Astrocyte (in vitro differentiated cells and primary cell): ENCODE measurements around the gene OR5K2. TPM values are rescaled to one million over a fixed set of nuclear protein-coding genes. Genes with fewer than 3 reads are reported as not detected.

Source experiments
- DNase-seq: peaks from one replicate; pipeline ENCODE4 v3.0.0-alpha.2; 2010; ENCODE audit warnings: low read depth
- FAIRE-seq: peaks from 2 replicates; lab custom pipeline; 2011; peaks lifted over from hg19 to GRCh38; lab: Jason Lieb, UNC
- H2AFZ ChIP-seq: 2 replicates; pipeline ENCODE4 v1.6.0; 2012; ENCODE audit warnings: low read depth, low read length, inconsistent platforms
- H3K27ac ChIP-seq: 2 replicates; pipeline ENCODE4 v1.5.1; 2011; ENCODE audit warnings: low read depth, low read length, inconsistent platforms
- H3K27me3 ChIP-seq: 2 replicates; pipeline ENCODE4 v1.6.0; 2011; ENCODE audit warnings: low read length, inconsistent platforms; ENCODE audit not compliant: insufficient read depth
- H3K36me3 ChIP-seq: 2 replicates; pipeline ENCODE4 v1.5.1; 2011; ENCODE audit warnings: low read length, inconsistent platforms; ENCODE audit not compliant: insufficient read depth
- H3K4me1 ChIP-seq: 2 replicates; pipeline ENCODE4 v1.5.1; 2011; ENCODE audit warnings: low read length, inconsistent platforms; ENCODE audit not compliant: insufficient read depth
- H3K4me2 ChIP-seq: 2 replicates; pipeline ENCODE4 v1.6.0; 2012; ENCODE audit warnings: low read length, inconsistent platforms
- H3K4me3 ChIP-seq: 2 replicates; pipeline ENCODE4 v1.5.1; 2011; ENCODE audit warnings: low read depth, mild to moderate bottlenecking, low read length, inconsistent platforms; ENCODE audit not compliant: insufficient read depth
- H3K79me2 ChIP-seq: 2 replicates; pipeline ENCODE4 v1.6.0; 2012; ENCODE audit warnings: mild to moderate bottlenecking, low read length, inconsistent platforms; ENCODE audit not compliant: insufficient read depth
- H3K9ac ChIP-seq: 2 replicates; pipeline ENCODE4 v1.6.0; 2012; ENCODE audit warnings: mild to moderate bottlenecking, low read length, inconsistent platforms
- H3K9me3 ChIP-seq: 2 replicates; pipeline ENCODE4 v1.5.1; 2012; ENCODE audit warnings: low read depth, mild to moderate bottlenecking, low read length, inconsistent platforms; ENCODE audit not compliant: insufficient read depth
- H4K20me1 ChIP-seq: 2 replicates; pipeline ENCODE4 v1.6.0; 2012; ENCODE audit warnings: low read length, inconsistent platforms; ENCODE audit not compliant: insufficient read depth
- H3K27ac Mint-ChIP-seq: one replicate; pipeline ENCODE4 v1.8.0; 2021; ENCODE audit warnings: mild to moderate bottlenecking, mixed read lengths; ENCODE audit not compliant: unreplicated experiment
- H3K27me3 Mint-ChIP-seq: one replicate; pipeline ENCODE4 v1.8.0; 2021; ENCODE audit warnings: low read depth, mixed read lengths; ENCODE audit not compliant: unreplicated experiment
- H3K36me3 Mint-ChIP-seq: one replicate; pipeline ENCODE4 v1.8.0; 2021; ENCODE audit warnings: low read depth, mixed read lengths; ENCODE audit not compliant: unreplicated experiment
- H3K4me1 Mint-ChIP-seq: one replicate; pipeline ENCODE4 v1.8.0; 2021; ENCODE audit warnings: low read depth, mixed read lengths; ENCODE audit not compliant: unreplicated experiment
- H3K4me3 Mint-ChIP-seq: one replicate; pipeline ENCODE4 v1.8.0; 2021; ENCODE audit warnings: mild to moderate bottlenecking, moderate library complexity, mixed read lengths; ENCODE audit not compliant: unreplicated experiment
- H3K9me3 Mint-ChIP-seq: one replicate; pipeline ENCODE4 v1.8.0; 2021; ENCODE audit warnings: mild to moderate bottlenecking, mixed read lengths; ENCODE audit not compliant: unreplicated experiment
- EZH2 ChIP-seq: IDR thresholded peaks from 2 replicates; pipeline ENCODE4 v1.6.1; 2012; ENCODE audit warnings: mild to moderate bottlenecking, low read length, inconsistent platforms; ENCODE audit not compliant: insufficient read depth
- total RNA-seq: library from RNA; stranded (reverse); gene quantifications from 2 replicates; pipeline ENCODE4 v1.2.1, GENCODE V29; 2021
- TF ChIP-seq, protein P1 (sequence below): IDR thresholded peaks from 2 replicates; pipeline ENCODE4 v1.5.1; 2011; ENCODE audit warnings: low read depth, mild to moderate bottlenecking, inconsistent platforms, low read length, moderate library complexity; ENCODE audit not compliant: insufficient read depth

OR5K2 gene
- total RNA-seq, 1 donor from 2014 or later = not detected

DNA sequence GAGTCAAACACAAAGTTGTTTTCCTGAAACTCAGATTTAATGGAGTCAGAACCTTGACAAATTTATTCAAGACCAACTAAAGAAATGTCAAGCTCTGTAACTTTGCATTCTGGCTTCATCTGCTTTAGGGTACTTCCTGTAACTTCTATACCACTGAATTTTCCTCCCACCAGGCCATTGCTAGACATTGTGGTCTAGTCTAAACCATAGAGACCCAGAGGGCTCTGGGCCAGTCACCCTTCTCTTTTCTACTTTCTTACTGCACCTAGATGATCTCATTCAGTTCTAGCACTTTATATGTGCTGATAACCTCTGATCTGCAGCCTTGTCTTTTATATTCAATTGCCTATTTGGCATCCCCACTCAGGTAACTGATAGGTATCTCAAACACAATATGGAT, 37.3 kb upstream of the OR5K2 start:
- FAIRE-seq = no peak
- H3K79me2 ChIP-seq = no peaks in the 10 kb centered on the region
- no peak overlapping the region for H3K27ac Mint-ChIP-seq

DNA sequence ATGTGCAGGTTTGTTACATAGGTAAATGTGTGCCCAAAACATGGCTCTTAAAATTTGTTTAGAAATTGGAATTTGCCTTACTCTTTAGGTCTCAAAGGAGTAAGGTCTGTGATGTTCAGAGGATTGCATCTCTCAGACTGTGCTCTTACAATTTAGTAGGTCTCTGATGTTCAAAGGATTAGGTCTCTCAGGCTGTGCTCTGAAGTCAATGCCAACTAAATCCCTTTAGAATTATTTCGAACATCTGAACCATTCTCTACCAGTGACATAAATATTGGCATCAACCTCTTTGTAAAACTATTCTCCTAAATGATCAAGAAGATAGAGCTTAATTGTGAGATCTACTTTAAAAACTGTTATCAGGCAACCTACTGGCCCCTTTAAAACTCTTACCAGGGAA, 34.6 kb upstream of the OR5K2 start, which contains the start of gene OR5K1:
TSS of gene OR5K1 (plus strand) at position 301 of the 400 bp plus-strand sequence. CDS start 6,376 bp downstream, outside the sequence.
- no peak for FAIRE-seq
- no peak for DNase-seq
- TF ChIP-seq, protein P1, sequence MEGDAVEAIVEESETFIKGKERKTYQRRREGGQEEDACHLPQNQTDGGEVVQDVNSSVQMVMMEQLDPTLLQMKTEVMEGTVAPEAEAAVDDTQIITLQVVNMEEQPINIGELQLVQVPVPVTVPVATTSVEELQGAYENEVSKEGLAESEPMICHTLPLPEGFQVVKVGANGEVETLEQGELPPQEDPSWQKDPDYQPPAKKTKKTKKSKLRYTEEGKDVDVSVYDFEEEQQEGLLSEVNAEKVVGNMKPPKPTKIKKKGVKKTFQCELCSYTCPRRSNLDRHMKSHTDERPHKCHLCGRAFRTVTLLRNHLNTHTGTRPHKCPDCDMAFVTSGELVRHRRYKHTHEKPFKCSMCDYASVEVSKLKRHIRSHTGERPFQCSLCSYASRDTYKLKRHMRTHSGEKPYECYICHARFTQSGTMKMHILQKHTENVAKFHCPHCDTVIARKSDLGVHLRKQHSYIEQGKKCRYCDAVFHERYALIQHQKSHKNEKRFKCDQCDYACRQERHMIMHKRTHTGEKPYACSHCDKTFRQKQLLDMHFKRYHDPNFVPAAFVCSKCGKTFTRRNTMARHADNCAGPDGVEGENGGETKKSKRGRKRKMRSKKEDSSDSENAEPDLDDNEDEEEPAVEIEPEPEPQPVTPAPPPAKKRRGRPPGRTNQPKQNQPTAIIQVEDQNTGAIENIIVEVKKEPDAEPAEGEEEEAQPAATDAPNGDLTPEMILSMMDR = no peak
- TF ChIP-seq EZH2 = no peak
- Mint-ChIP-seq H3K9me3 (no peaks in the 10 kb centered on the region), H3K27ac (no peak within 1 kb of the TSS), H3K4me1 (no peaks in the 10 kb centered on the region), H3K36me3 (no peaks in the 10 kb centered on the region), H3K4me3 (no peak within 1 kb of the TSS), H3K27me3 (no peaks in the 10 kb centered on the region)
- H3K9ac ChIP-seq = no peak within 1 kb of the TSS
- H3K4me2 ChIP-seq = no peak within 1 kb of the TSS
- H3K4me1 ChIP-seq = no peaks in the 10 kb centered on the region
- no peaks in the 10 kb centered on the region for H3K79me2 ChIP-seq
- no peaks in the 10 kb centered on the region for H3K27me3 ChIP-seq
- no peak within 1 kb of the TSS for H3K27ac ChIP-seq
- H4K20me1 ChIP-seq = no peaks in the 10 kb centered on the region
- H2AFZ ChIP-seq = no peak within 1 kb of the TSS
- H3K36me3 ChIP-seq = no peaks in the 10 kb centered on the region
- no peak within 1 kb of the TSS for H3K4me3 ChIP-seq
- H3K9me3 ChIP-seq = no peaks in the 10 kb centered on the region

More for the DNA sequence above, 37.3 kb upstream of the OR5K2 start:
- Histone ChIP-seq H2AFZ (no peak overlapping the region), H3K4me1 (no peaks in the 10 kb centered on the region), H3K36me3 (no peaks in the 10 kb centered on the region), H3K27me3 (no peaks in the 10 kb centered on the region), H4K20me1 (no peaks in the 10 kb centered on the region), H3K9me3 (no peaks in the 10 kb centered on the region), H3K4me3 (no peak overlapping the region), H3K9ac (no peak overlapping the region), H3K27ac (no peak overlapping the region), H3K4me2 (no peak overlapping the region)
- no peaks in the 10 kb centered on the region for H3K9me3 Mint-ChIP-seq
- H3K4me3 Mint-ChIP-seq = no peak overlapping the region
- no peaks in the 10 kb centered on the region for H3K36me3 Mint-ChIP-seq
- H3K4me1 Mint-ChIP-seq = no peaks in the 10 kb centered on the region
- no peak for TF ChIP-seq EZH2
- TF ChIP-seq, protein P1 = no peak
- no peaks in the 10 kb centered on the region for H3K27me3 Mint-ChIP-seq
- no peak for DNase-seq

DNA sequence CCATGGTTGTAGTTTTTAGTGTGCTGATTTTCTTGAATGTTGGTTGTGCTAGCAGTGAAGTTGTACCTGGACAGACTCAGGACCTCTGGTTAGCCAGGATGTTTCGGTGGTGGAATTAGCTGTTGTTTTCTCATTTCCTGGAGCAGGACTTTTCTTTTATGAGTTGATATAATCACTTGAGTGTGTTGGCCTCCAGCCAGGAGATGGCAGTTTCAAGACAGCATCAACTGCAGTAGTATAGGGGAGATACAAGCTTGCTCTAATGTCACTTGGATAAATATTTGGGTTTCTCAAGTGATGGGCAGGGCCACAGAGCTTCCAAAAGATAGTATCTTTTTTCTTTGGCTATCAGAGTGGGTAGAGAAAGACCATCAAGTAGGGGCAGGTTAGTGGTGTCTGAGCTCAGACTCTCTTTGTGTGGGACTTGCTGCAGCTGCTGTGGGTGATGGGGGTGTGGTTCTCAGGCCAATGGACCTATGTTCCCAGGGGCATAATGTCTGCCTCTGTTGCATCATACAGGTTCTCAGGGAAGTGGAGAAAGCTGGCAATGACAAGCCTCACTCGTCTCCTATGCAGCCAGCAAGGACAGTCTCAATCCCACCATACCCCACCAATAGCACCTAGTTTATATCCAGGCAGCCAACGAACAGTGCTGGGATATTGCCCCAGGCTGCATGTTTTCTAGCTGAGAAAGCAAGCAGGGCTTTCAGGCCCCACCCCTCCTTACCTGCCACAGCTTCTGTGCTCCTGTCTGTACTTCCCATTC, 14.6 kb upstream of the OR5K2 start:
- no peak for DNase-seq
- Histone ChIP-seq H4K20me1 (no peaks in the 10 kb centered on the region), H3K9me3 (peaks cover 4% of the 10 kb centered on the region), H2AFZ (no peak overlapping the region), H3K27ac (no peak overlapping the region), H3K27me3 (no peaks in the 10 kb centered on the region), H3K36me3 (no peaks in the 10 kb centered on the region), H3K9ac (no peak overlapping the region), H3K4me3 (no peak overlapping the region), H3K79me2 (no peaks in the 10 kb centered on the region), H3K4me1 (no peaks in the 10 kb centered on the region), H3K4me2 (no peak overlapping the region)
- no peak for FAIRE-seq
- TF ChIP-seq, protein P1 = no peak
- no peak for TF ChIP-seq EZH2
- no peaks in the 10 kb centered on the region for H3K27me3 Mint-ChIP-seq
- H3K36me3 Mint-ChIP-seq = peaks cover 3% of the 10 kb centered on the region
- peaks cover 7% of the 10 kb centered on the region for H3K9me3 Mint-ChIP-seq
- H3K4me1 Mint-ChIP-seq = no peaks in the 10 kb centered on the region
- H3K27ac Mint-ChIP-seq = no peak overlapping the region
- H3K4me3 Mint-ChIP-seq = no peak overlapping the region
